Left lung (tissue), 10 donors: Measurements from ENCODE around the gene SIPA1L3. TPM values are rescaled to one million over a fixed set of nuclear protein-coding genes. Genes with fewer than 3 reads are reported as not detected.

Experiments
- ATAC-seq: fragments of 200-7000 bp; cut with Tn5 transposase; one replicate; pipeline ENCODE4 v1.9.1; 2020; ENCODE audit warnings: moderate library complexity
- DNase-seq, 4 donors: peaks; one replicate each; pipeline ENCODE4 v3.0.0-alpha.2; 2013 to 2020
- H3K27ac ChIP-seq, 2 donors: fragments of 200-600 bp; sonication (generic) in 1 of 2; one replicate each; pipeline versions ENCODE4 v1.5.0 to v1.8.0; 2020 to 2021
- H3K27me3 ChIP-seq, 2 donors: fragments of 200-600 bp; sonication (generic) in 1 of 2; one replicate each; pipeline versions ENCODE4 v1.5.0 to v1.8.0; 2020 to 2021
- H3K36me3 ChIP-seq, 2 donors: fragments of 200-600 bp; sonication (generic) in 1 of 2; one replicate each; pipeline versions ENCODE4 v1.5.0 to v1.8.0; 2020 to 2021
- H3K4me1 ChIP-seq, 2 donors: fragments of 200-600 bp; one replicate each; pipeline ENCODE4 v1.8.0; 2021
- H3K4me3 ChIP-seq, 2 donors: fragments of 200-600 bp; sonication (generic) in 1 of 2; one replicate each; pipeline versions ENCODE4 v1.5.0 to v1.8.0; 2020 to 2021; ENCODE audit warnings: mild to moderate bottlenecking in 1 of 2
- H3K9me3 ChIP-seq, 2 donors: fragments of 200-600 bp; sonication (generic) in 1 of 2; one replicate each; pipeline versions ENCODE4 v1.5.0 to v1.8.0; 2020 to 2021
- CTCF ChIP-seq, 2 donors: fragments of 200-600 bp; sonication (generic) in 1 of 2; IDR thresholded peaks; one replicate each; pipeline versions ENCODE4 v1.5.0 to v1.8.0; 2021; ENCODE audit warnings: antibody characterized with exemption in 2 of 2
- intact Hi-C, 2 donors: fragments of 100-400 bp; cut with DNase I; formaldehyde crosslinking; loops; one replicate each; pipeline versions ENCODE4 v1.11.2 to v1.14.2; 2022
- polyA plus RNA-seq, 6 donors: library from polyadenylated mRNA; unstranded; fragments of 120-200 nt; gene quantifications; one replicate each; pipeline ENCODE4 v1.2.1, GENCODE V29; 2013; ENCODE audit not compliant: insufficient read length in 6 of 6
- total RNA-seq, 2 donors: library from RNA; stranded (reverse); fragmentation: NEBNext Ultra II Directional; extraction: Animal tissue kit (Norgen Biotek cat#: 25700); gene quantifications; one replicate each; pipeline ENCODE4 v1.2.1, GENCODE V29; 2021
- donor health status: DM: no; HTN: yes; CAD: no.
- donor health status: DM: no; HTN: no; CAD: no.

Gene SIPA1L3
- total and polyA plus RNA-seq, 8 donors = 22.7 to 59.0 (median 27.4) TPM

- intact Hi-C loops = no loop called here
- Histone ChIP-seq H3K27ac (no peak overlapping the region), H3K36me3 (peaks cover 0 to 55% of the 10 kb centered on the region in 2 donors), H3K4me1 (no peaks in the 10 kb centered on the region), H3K4me3 (no peak overlapping the region), H3K27me3 (no peaks in the 10 kb centered on the region), H3K9me3 (no peaks in the 10 kb centered on the region)
- DNase-seq (no peak), ATAC-seq (no peak)
- TF ChIP-seq CTCF (IDR thresholded peaks at IDR 0.05) = no peak
Observed at GRCh38 chr19:38149661-38150061, 242.7 kb downstream of the SIPA1L3 start.

GRCh38 chr19:38151242-38151641 is 244.2 kb downstream of the SIPA1L3 start:
- Histone ChIP-seq H3K36me3 (peaks cover 0 to 56% of the 10 kb centered on the region in 2 donors), H3K4me1 (no peaks in the 10 kb centered on the region), H3K27me3 (no peaks in the 10 kb centered on the region), H3K27ac (no peak overlapping the region), H3K4me3 (no peak overlapping the region), H3K9me3 (no peaks in the 10 kb centered on the region)
- TF ChIP-seq CTCF (IDR thresholded peaks at IDR 0.05) = no peak
- no peak for DNase-seq
- intact Hi-C loops = no loop called here
- no peak for ATAC-seq

- no peak for DNase-seq
- peaks cover 0 to 56% of the 10 kb centered on the region in 2 donors for H3K36me3 ChIP-seq
Observed at GRCh38 chr19:38152461-38153379, 245.7 kb downstream of the SIPA1L3 start.

GRCh38 chr19:38155453-38155852 is 248.4 kb downstream of the SIPA1L3 start:
- H3K36me3 ChIP-seq = peaks cover 0 to 75% of the 10 kb centered on the region in 2 donors
- H3K9me3 ChIP-seq = no peaks in the 10 kb centered on the region
- H3K27me3 ChIP-seq = no peaks in the 10 kb centered on the region
- no peak for ATAC-seq
- H3K4me3 ChIP-seq = no peak overlapping the region
- no peak for DNase-seq
- TF ChIP-seq CTCF (IDR thresholded peaks at IDR 0.05) = no peak
- intact Hi-C loops = no loop called here
- H3K27ac ChIP-seq = no peak overlapping the region
- H3K4me1 ChIP-seq = no peaks in the 10 kb centered on the region

More at GRCh38 chr19:38152461-38153379, 245.7 kb downstream of the SIPA1L3 start:
- H3K27ac ChIP-seq = no peak overlapping the region
- intact Hi-C loops = no loop called here
- H3K4me3 ChIP-seq = no peak overlapping the region
- H3K4me1 ChIP-seq = no peaks in the 10 kb centered on the region
- no peak for ATAC-seq
- no peak for TF ChIP-seq CTCF (IDR thresholded peaks at IDR 0.05)
- no peaks in the 10 kb centered on the region for H3K27me3 ChIP-seq
- H3K9me3 ChIP-seq = no peaks in the 10 kb centered on the region

- ATAC-seq = no peak
- no peaks in the 10 kb centered on the region for H3K27me3 ChIP-seq
- peaks cover 0 to 13% of the 10 kb centered on the region in 2 donors for H3K9me3 ChIP-seq
- no peak for TF ChIP-seq CTCF (IDR thresholded peaks at IDR 0.05)
- H3K4me1 ChIP-seq = no peaks in the 10 kb centered on the region
- no peak overlapping the region for H3K27ac ChIP-seq
- no peak overlapping the region for H3K4me3 ChIP-seq
- DNase-seq = no peak
- peaks cover 0 to 76% of the 10 kb centered on the region in 2 donors for H3K36me3 ChIP-seq
- intact Hi-C loops = no loop called here
Observed at GRCh38 chr19:38158730-38159129, 251.7 kb downstream of the SIPA1L3 start.
